Activated T-helper 2 cell treated with anti-CD3 and anti-CD28 coated beads, Interferon-gamma antibody, Interleukin-2, Interleukin-4, amounts not matched to agents 10 μg/mL and 5 μg/mL and 100 μg/mL, durations not matched to agents 14 hours and 24 hours and 36 hours (primary cell): Measurements from ENCODE around the gene THBS3. TPM values are rescaled to one million over a fixed set of nuclear protein-coding genes. Genes with fewer than 3 reads are reported as not detected.
"Not testable (repeated sequence)": the region's sequence is repeated elsewhere in the genome, so short reads cannot be mapped to it uniquely, and the experiment has no call there.

Source experiments
- DNase-seq: peaks from one replicate; pipeline ENCODE4 v3.0.0; 2021; ENCODE audit warnings: low spot score
- H3K27ac Mint-ChIP-seq: one replicate; pipeline ENCODE4 v1.8.0; 2021; ENCODE audit warnings: mixed read lengths
- H3K27me3 Mint-ChIP-seq: one replicate; pipeline ENCODE4 v1.8.0; 2021; ENCODE audit warnings: low read depth, mixed read lengths
- H3K36me3 Mint-ChIP-seq: one replicate; pipeline ENCODE4 v1.8.0; 2021; ENCODE audit warnings: low read depth, mixed read lengths
- H3K4me1 Mint-ChIP-seq: one replicate; pipeline ENCODE4 v1.8.0; 2021; ENCODE audit warnings: low read depth, mixed read lengths
- H3K4me3 Mint-ChIP-seq: one replicate; pipeline ENCODE4 v1.8.0; 2021; ENCODE audit warnings: low read depth, mild to moderate bottlenecking, moderate library complexity, mixed read lengths
- H3K9me3 Mint-ChIP-seq: one replicate; pipeline ENCODE4 v1.8.0; 2021; ENCODE audit warnings: mixed read lengths
- intact Hi-C: fragments of 100-400 bp; cut with micrococcal nuclease; formaldehyde crosslinking; loops from one replicate; pipeline ENCODE4 v1.15.1; 2023
- total RNA-seq: library from RNA; stranded (reverse); gene quantifications from 2 replicates; pipeline ENCODE4 v1.2.3, GENCODE V29; 2022

Gene THBS3
- total RNA-seq, 1 donor from 2014 or later = 13.1 TPM

GRCh38 chr1:155247667-155248553 lies 40.2 kb upstream of the THBS3 start:
- Mint-ChIP-seq H3K4me1 (peaks cover 19% of the 10 kb centered on the region), H3K27ac (no peak overlapping the region), H3K36me3 (peaks cover 20% of the 10 kb centered on the region), H3K9me3 (no peaks in the 10 kb centered on the region), H3K4me3 (no peak overlapping the region), H3K27me3 (peaks cover 2% of the 10 kb centered on the region)
- intact Hi-C loops = no loop called here
- DNase-seq = no peak

GRCh38 chr1:155246796-155247195 lies 39.1 kb upstream of the THBS3 start:
- peaks cover 24% of the 10 kb centered on the region for H3K4me1 Mint-ChIP-seq

GRCh38 chr1:155245163-155245524 lies 37.4 kb upstream of the THBS3 start:
- peak overlapping the region; percentile 87 for H3K27ac Mint-ChIP-seq
- H3K36me3 Mint-ChIP-seq = peaks cover 20% of the 10 kb centered on the region
- H3K27me3 Mint-ChIP-seq = peaks cover 2% of the 10 kb centered on the region
- no peaks in the 10 kb centered on the region for H3K9me3 Mint-ChIP-seq
- peak overlapping the region; percentile 77 for H3K4me3 Mint-ChIP-seq
- no peak for DNase-seq
- intact Hi-C loops = no loop called here
- H3K4me1 Mint-ChIP-seq = peaks cover 35% of the 10 kb centered on the region

More at GRCh38 chr1:155246796-155247195, 39.1 kb upstream of the THBS3 start:
- intact Hi-C loops, H3K4me3 Mint-ChIP-seq, H3K27me3 Mint-ChIP-seq, H3K9me3 Mint-ChIP-seq, DNase-seq, H3K27ac Mint-ChIP-seq: not testable (repeated sequence)
- peaks cover 20% of the 10 kb centered on the region for H3K36me3 Mint-ChIP-seq

- no peaks in the 10 kb centered on the region for H3K9me3 Mint-ChIP-seq
- H3K27me3 Mint-ChIP-seq = peaks cover 2% of the 10 kb centered on the region
- intact Hi-C loops = loop anchor here (1.0 to 5.0 kb wide), 4 partner anchors 17 to 443 kb away; partner anchors contain the start of genes DAP3, MTX1, THBS3 and YY1AP1
- H3K27ac Mint-ChIP-seq = peak overlapping the region; percentile 87
- peaks cover 32% of the 10 kb centered on the region for H3K4me1 Mint-ChIP-seq
- peak; percentile 97 for DNase-seq
- peak overlapping the region; percentile 77 for H3K4me3 Mint-ChIP-seq
- peaks cover 20% of the 10 kb centered on the region for H3K36me3 Mint-ChIP-seq
These were observed 36.9 kb upstream of the THBS3 start for GRCh38 chr1:155244368-155245162.

GRCh38 chr1:155242805-155243358 lies 35.2 kb upstream of the THBS3 start:
- H3K9me3 Mint-ChIP-seq = no peaks in the 10 kb centered on the region
- peaks cover 25% of the 10 kb centered on the region for H3K36me3 Mint-ChIP-seq
- H3K27me3 Mint-ChIP-seq = peaks cover 2% of the 10 kb centered on the region
- intact Hi-C loops = loop anchor here (5.0 kb wide), 3 partner anchors 36 to 444 kb away; partner anchors contain the start of genes DAP3, MTX1, THBS3 and YY1AP1
- DNase-seq = no peak
- H3K27ac Mint-ChIP-seq = peak overlapping the region; percentile 83
- peaks cover 32% of the 10 kb centered on the region for H3K4me1 Mint-ChIP-seq
- peak overlapping the region; percentile 77 for H3K4me3 Mint-ChIP-seq

- H3K4me1 Mint-ChIP-seq = peaks cover 32% of the 10 kb centered on the region
- DNase-seq = no peak
- H3K27ac Mint-ChIP-seq = peak overlapping the region; percentile 75
- intact Hi-C loops = loop anchor here (5.0 kb wide), 3 partner anchors 35 to 445 kb away; partner anchors contain the start of genes DAP3, MTX1, THBS3 and YY1AP1
- no peaks in the 10 kb centered on the region for H3K9me3 Mint-ChIP-seq
- peak overlapping the region; percentile 81 for H3K4me3 Mint-ChIP-seq
- peaks cover 2% of the 10 kb centered on the region for H3K27me3 Mint-ChIP-seq
- peaks cover 19% of the 10 kb centered on the region for H3K36me3 Mint-ChIP-seq
These were observed 34.2 kb upstream of the THBS3 start for GRCh38 chr1:155241841-155242264.

GRCh38 chr1:155241069-155241679 lies 33.5 kb upstream of the THBS3 start:
- H3K4me3 Mint-ChIP-seq = peak overlapping the region; percentile 81
- H3K27ac Mint-ChIP-seq = peak overlapping the region; percentile 75
- H3K36me3 Mint-ChIP-seq = peaks cover 16% of the 10 kb centered on the region
- DNase-seq = peak; percentile 67
- H3K9me3 Mint-ChIP-seq = no peaks in the 10 kb centered on the region
- peaks cover 32% of the 10 kb centered on the region for H3K4me1 Mint-ChIP-seq
- H3K27me3 Mint-ChIP-seq = peaks cover 2% of the 10 kb centered on the region
- intact Hi-C loops = loop anchor here (5.0 kb wide), 3 partner anchors 34 to 446 kb away; partner anchors contain the start of genes DAP3, MTX1, THBS3 and YY1AP1

- no peak for DNase-seq
- H3K9me3 Mint-ChIP-seq = no peaks in the 10 kb centered on the region
- no peak overlapping the region for H3K27ac Mint-ChIP-seq
- H3K4me1 Mint-ChIP-seq = peaks cover 12% of the 10 kb centered on the region
- no peaks in the 10 kb centered on the region for H3K27me3 Mint-ChIP-seq
- H3K4me3 Mint-ChIP-seq = no peak overlapping the region
- intact Hi-C loops = no loop called here
- peaks cover 16% of the 10 kb centered on the region for H3K36me3 Mint-ChIP-seq
These were observed 28.8 kb upstream of the THBS3 start for GRCh38 chr1:155236451-155236850.

GRCh38 chr1:155235375-155235774 lies 27.7 kb upstream of the THBS3 start:
- Mint-ChIP-seq H3K36me3 (peaks cover 16% of the 10 kb centered on the region), H3K27ac (peak overlapping the region; percentile 35)
- intact Hi-C loops, H3K9me3 Mint-ChIP-seq, H3K4me3 Mint-ChIP-seq, H3K27me3 Mint-ChIP-seq, H3K4me1 Mint-ChIP-seq, DNase-seq: not testable (repeated sequence)

- H3K27me3 Mint-ChIP-seq, H3K27ac Mint-ChIP-seq, intact Hi-C loops, H3K9me3 Mint-ChIP-seq, DNase-seq, H3K4me1 Mint-ChIP-seq, H3K4me3 Mint-ChIP-seq: not testable (repeated sequence)
- peaks cover 12% of the 10 kb centered on the region for H3K36me3 Mint-ChIP-seq
These were observed 25.8 kb upstream of the THBS3 start for GRCh38 chr1:155233502-155233901.

GRCh38 chr1:155232001-155232978 lies 24.6 kb upstream of the THBS3 start:
- Mint-ChIP-seq H3K4me1 (peaks cover 10% of the 10 kb centered on the region), H3K36me3 (peaks cover 11% of the 10 kb centered on the region)
- intact Hi-C loops, H3K9me3 Mint-ChIP-seq, H3K4me3 Mint-ChIP-seq, DNase-seq, H3K27ac Mint-ChIP-seq, H3K27me3 Mint-ChIP-seq: not testable (repeated sequence)
